GM18868 (cell line): Measurements from ENCODE around the gene WSCD2.

Experiments used
- ATAC-seq: cut with Tn5 transposase; IDR thresholded peaks from one replicate; pipeline ENCODE4 v1.9.1; 2021; ENCODE audit warnings: mild to moderate bottlenecking, moderate library complexity; ENCODE audit not compliant: unreplicated experiment

WSCD2 gene

DNA sequence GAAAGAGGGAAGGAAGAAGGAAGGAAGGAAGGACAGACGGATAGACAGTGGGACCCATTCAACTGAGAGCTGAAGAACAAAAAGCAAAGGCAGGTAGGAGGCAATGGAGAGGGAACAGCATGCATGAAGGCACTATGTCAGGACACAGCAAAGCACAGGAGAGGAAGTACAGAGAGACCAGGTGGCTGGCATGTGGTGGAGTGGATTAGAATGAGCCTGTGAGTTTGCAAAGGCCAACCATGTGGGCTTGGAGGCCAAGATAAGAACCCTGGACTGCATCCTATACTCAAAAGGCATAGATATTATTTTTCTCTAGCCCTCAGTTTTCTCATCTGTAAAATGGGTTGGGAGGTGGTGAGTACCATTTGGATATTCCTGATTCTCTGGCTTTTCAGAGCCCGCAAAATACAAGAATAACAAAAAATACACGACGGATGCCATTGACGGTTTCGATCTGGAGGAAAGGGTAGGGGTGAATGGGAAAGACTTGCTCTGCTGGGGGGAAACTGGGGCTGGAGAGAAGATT is 102.9 kb downstream of the WSCD2 start:
- no peak for ATAC-seq

DNA sequence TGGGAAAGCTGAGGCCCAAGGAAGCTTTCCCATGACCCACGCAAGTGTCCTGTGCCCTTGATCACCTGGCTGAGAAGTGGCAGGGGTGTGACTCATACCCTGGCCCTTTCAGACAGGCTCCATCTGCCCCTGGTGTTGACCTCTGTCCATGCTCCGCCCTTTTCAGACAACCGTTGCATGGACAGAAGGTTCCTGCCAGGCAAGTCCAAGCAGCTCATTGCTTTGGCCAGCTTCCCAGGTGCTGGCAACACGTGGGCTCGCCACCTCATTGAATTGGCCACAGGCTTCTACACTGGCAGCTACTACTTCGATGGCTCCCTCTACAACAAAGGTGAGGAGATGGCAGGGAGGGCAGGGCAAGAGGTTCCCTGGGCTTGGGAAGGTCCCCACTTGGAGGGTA is 103.5 kb downstream of the WSCD2 start:
- ATAC-seq: no peak

DNA sequence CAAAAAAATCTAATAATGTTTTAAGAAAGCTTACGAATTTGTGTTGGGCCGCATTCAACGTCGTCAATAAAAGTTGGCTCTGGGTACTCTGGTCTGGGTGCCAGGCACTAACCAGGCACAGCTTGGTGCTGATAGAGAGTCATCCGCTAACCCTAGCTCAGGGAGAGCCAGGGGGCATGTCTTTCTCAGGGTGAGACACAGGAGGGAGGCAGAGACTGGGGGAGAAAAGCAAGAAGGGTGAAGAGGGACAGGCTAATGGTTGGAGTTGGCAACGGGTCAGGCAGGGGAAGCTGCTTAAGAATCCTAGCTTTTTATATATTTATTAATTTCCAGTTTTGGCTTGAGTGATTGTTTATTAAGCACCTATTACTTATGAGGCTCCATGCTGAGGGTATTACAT is 105.1 kb downstream of the WSCD2 start:
- no peak for ATAC-seq

DNA sequence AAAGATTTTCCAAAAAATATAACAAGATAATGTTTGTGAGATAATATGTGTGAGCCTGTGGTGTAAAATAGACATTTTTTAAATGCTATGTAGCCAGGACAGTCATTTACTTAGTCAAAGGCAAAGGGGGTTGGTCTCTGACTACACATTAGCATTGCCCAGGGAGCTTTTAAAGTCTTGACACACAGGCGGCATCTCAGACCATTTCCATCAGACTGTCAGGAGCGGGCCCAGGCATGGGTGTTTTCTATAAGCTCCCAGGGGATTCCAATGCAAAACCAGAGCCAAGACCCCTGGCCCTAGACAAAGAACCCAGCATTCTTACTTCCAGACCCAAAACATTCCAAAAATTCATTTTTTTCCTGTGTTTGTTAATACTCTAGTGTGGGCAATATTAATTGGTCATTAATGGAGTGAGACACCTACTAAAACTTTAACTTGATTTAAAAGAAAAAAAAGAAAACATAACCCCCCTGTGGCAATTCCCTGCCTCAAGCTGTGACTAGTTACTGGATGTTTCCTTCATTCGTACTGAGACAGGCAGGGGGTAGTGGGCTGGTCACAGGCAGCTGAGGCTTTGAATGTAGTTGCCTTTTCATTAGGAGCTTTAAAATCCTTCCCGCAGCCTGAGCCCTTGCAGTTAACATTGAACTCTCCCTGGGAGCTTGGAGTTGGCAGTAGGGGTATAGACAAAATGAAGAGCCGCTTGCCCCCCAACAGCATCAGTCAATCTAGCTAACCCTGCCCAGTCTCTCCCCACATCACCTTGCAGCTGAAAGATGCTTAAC is 106.3 kb downstream of the WSCD2 start:
- ATAC-seq: no peak

DNA sequence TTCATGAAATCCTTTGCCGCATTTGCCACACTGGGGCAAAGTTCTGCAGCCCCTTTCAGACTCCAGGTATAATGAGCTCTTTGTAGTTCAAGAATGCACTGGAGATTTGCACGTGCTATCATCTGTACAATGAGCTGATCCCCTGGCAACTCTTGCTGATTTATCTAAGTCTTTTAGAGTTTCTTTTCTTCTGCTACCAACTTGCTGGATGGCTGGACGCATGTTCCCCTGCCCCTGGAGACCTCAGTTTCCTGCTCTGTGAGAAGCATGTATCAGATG is 106.8 kb downstream of the WSCD2 start:
- ATAC-seq: no peak

DNA sequence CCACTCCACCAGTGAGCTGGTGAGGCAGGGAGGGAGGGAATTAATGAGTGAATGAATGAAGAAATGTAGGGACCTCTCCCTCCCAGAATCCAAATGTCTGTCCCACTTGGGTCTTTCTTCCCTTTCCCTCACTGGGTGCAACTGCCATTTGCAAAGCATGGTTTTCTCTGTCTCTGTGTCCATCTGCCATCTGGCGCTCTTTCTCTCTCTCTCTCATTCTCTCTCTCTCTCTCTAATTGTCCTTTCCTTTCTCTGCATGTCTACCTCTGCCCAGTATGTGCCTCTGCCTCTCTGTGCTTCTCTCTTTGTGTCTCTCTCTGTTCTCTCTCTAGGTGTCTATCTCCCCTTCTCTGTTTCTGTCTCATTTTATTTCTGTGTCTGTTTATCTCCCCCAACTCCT is 107.3 kb downstream of the WSCD2 start:
- ATAC-seq: no peak

DNA sequence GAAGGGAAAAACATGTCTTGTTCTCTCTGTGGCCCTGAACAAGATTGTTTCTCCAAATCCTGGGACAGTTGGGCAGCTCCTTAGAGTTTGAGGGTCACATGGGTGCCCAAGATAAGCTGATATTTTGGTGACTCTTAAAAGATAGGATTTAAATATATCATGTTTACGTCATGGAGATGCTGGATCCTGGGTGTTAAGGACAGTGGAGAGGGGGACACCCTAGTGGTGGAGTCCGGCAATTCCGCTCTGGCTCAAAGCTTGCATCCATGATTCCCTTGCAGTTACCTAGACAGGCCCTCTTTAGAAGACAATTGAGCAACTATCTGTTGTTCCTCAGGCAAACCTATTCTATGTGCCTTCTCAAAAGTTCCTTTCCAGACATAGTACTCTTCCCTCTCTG is 108.2 kb downstream of the WSCD2 start:
- no peak for ATAC-seq

DNA sequence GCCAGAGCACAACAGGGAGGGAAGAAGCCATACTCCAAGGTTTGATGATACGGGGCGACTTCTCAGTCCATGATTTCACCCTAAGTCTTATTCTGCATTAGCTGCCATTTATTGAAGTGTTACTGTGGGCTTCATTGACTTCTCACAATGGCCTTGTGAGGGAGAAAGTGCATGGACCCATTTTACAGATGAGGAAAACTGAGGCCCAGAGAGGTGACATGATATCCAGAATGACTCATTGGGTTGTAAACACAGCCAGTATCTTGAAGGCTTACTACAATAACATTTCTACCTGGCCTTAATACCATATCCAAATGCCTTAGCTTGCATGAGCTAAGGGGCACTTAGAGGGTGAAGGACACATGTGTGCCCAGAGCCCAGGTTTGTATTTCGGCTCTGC is 109.4 kb downstream of the WSCD2 start:
- no peak for ATAC-seq

DNA sequence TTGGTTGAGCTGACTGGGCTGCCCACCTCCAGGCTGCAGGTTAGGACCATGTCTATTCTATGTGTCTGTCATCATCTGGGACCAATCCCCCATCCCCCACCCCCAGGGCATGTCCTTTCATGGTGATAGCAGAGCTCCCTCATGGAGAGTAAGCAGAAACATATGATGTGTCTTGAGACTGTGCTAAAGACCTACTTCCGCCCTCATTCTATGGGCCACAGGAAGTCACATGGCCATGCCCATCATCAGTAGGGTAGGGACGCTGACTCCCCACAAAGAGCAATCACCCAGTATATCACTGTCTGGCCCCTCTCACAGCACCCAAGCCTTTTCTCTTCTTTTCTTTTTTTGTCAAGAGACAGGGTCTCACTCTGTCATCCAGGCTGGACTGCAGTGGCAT is 110.3 kb downstream of the WSCD2 start:
- ATAC-seq: no peak

DNA sequence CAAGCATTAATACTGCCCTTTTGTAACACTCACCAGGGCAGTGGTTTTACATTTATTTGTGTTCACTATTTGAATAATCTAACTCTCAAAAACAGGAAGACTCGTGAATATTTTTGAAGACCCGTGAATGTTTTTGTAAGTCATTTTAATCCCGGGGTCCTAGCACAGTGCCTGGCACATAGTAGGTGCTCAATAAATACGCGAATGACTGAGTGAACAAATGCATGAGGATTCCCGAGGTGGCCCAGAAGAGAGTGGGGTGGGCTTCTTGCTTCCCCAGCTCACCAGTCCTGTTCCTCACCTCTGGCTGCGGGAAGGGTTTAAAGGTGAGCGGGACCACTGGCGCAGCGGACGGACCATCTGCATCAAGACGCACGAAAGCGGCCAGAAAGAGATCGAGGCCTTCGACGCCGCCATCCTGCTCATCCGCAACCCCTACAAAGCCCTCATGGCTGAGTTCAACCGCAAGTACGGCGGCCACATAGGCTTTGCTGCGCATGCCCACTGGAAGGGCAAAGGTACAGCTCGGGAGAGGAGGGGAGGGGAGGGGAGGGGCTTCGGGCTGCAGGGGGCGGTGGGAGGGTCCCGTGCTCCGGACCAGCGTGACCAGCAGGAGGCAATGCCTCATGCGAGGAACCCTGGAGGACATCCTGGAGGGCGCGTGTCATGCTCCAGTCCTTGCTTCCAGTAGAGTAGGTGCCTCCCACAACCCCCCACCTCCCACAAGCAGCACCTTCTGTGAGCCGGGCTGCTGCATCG is 111.1 kb downstream of the WSCD2 start:
- ATAC-seq: no peak

DNA sequence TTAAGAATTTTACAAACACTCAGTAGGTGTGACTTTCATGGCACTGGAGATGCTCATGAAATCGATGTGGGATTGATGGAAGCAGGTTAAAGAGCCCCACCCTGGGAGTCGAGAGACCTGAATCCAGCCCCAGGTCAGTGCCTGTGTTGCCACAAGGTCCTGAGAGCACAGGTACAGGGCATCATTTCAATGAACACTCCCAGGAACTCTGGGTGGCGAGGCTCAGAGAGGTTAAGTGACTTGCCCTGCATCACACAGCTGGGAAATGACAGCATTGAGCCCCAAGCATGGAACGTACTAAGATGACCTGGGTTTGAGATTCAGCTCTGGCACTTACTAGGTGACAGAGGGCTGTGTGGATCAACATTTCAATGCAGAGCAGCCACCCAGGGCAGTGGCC is 111.8 kb downstream of the WSCD2 start:
- no peak for ATAC-seq

DNA sequence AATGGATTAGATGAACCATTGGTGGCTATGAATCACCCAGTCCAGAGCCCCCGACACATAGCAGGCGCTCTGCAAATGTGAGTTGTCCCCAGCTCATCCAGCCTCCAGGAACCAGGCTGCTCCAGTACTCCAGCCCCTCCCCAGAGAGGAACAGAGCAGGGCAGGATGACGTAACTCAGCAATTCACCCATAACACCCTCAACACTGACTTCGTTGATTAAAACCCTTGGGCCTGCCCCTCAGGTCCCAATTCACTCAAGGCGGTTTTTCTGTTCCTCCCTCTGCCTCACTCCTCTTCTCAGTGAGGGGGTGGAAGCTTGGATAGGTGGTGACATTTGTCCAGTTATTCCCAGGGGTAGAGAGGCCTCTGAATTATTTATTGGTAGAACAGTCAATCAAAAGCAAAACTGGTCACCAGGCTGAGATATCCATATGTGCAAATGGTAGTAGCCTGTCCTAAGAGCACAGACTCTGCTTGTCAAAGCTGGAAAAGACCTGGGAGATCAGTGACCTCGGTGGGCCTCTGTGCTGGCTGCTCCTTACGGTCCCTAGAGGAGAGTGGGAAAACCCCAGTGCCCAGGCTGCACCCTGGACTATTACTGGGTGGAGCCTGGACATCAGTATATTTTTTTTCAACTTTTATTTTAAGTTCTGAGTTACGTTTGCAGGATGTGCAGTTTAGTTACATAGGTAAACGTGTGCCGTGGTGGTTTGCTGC is 113.1 kb downstream of the WSCD2 start:
- ATAC-seq: no peak

DNA sequence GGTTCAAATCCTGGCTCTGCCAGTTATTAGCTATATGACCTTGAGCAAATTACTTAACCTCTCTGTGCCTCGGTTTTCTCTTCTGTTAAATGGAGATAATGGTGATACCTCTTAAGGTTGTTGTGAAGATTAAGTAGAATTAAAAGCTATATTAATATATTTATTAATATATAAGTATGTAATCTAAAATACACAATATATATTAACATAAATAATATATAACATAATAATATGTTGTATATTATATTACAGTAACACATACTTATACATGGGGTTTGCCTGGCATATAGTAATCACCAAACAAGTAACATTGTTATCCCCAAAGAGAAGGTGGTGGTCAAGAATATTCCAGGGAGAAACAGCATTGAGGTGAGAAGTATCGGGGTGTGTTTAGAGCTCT is 118.0 kb downstream of the WSCD2 start:
- ATAC-seq: no peak

DNA sequence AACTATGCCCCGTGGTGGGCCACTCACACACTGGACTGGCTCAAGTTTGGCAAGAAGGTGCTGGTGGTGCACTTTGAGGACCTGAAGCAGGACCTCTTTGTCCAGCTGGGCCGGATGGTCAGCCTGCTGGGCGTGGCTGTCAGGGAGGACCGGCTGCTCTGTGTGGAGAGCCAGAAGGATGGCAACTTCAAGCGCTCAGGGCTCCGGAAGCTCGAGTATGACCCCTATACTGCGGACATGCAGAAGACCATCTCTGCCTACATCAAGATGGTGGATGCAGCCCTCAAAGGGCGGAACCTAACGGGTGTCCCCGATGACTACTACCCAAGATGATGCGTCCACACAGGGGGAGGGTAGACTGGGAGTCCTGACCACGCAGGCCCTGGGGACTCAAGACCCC is 118.9 kb downstream of the WSCD2 start:
- no peak for ATAC-seq

DNA sequence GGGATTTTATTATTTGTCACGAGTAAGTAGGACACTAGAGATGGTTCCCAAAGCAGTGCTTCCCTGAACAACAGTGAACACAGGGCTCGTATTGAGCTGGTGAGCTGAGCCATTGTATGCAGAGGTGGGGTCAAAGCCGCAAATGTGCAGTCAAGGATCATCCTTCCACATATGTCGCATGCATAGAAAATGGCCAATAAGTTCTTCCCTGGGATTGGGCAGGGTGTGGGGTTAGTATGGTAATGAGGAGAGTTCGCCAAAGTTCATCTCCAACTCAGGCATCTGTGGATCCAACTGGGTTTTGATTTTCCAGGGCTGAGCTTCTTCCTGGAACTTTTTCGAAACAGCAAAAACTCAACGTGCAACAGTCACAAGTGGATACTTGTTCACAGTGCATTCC is 123.4 kb downstream of the WSCD2 start:
- ATAC-seq: no peak

DNA sequence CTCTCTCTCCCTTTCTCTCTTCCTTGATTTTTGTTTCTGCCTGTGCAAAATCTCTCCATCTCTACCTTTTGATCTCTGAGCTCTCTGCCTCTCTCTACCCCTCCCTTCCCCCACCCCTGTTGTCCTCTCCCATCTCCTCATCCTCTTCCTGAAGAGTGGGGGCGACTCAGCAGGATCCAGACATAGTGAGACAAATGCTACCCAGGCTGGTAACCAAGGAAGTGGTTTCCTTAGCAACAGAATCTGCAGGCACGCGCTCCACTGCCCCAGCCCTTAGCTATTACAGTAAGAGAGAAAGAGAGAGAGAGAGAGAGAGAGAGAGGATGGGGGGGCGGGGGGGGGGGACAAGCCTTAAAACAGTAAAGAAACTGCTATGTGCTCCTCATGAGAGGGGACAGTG is 124.5 kb downstream of the WSCD2 start:
- no peak for ATAC-seq

DNA sequence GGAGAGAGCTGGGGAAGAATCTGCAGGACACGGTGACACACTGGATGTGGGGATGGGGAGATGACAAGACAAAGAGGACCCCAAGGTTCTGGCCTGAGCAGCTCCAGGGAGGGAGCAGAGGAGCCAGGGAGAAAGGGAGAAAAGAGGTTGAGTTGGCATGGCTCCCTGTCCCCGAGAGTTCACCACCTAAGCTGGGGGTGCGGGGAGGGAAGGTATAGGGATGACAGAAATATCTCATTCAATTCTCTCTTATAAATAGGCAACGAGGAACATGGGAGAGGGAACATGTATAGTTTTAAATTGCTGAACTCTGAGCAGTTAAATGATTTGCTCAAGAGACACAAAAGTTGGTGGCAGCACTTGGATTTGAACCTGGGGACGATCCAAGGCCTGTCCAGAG is 124.9 kb downstream of the WSCD2 start:
- no peak for ATAC-seq

DNA sequence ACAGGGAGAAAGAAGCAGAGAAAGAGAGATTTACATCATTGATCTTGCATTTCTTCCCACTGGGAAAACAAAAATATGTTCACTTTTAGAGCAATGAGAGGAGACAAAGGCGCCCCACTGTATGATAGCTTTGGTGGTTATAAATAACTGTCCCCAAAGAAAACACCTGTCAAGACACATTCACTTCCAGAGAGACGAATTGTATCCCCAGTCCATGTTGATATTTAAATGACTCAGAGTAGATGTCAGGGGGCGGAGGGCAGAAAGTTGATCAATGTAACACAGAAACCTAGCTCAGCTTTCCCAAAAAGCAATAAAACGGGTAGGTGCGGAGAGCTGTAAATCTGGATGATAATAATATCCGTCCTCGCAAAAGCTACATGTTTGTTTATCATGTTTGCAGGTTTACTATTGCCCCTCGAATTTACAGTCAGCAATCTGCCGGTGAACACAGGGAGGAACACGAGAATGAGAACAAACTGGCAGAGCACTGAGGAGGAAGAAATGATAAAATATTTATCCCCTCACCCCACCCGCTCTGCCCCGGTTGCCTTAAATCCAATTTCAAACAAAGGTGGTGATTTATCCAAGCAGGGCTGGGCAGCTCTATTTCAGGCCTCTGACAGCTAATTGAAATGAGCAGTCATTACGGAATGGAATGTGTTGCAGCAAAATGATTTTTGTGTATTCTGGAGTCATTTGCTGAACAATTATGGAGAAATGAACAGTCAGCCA is 125.6 kb downstream of the WSCD2 start:
- ATAC-seq: no peak

DNA sequence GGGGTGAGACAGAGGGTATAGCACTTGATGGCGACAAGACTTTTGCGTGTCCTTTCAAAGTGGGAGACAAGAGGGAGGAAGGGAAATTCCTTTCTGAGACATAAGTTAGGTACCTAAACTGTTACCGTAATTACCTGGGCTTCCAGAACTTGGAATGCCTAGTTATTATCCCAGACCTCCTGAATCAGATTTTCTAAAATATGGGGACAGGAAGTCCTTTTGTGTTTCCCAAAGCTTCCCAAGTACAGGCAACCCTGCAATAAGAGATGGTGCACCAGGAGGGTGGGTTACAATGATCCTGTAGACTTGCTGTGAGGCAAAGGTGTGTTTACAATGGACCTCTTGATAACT is 126.1 kb downstream of the WSCD2 start:
- no peak for ATAC-seq

DNA sequence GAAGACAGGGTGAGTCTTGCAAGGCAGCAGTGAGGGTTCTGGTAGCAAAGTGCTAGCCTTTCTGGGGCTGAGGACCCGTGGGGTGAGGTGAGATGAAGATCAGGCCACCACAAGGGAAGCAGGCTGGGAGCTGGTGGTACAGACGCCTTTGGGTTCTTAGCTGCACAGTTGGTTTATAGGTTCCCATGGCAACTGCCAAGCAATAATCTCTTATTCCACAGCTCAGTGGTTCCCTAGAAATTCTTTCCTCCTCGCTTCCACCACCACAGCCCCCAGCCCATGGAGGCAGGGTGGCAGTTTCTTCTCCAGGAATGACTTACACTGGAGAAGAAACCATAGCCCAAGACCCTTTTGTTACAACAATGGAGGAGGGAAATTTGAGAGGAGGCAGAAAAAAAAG is 127.9 kb downstream of the WSCD2 start:
- ATAC-seq: no peak

DNA sequence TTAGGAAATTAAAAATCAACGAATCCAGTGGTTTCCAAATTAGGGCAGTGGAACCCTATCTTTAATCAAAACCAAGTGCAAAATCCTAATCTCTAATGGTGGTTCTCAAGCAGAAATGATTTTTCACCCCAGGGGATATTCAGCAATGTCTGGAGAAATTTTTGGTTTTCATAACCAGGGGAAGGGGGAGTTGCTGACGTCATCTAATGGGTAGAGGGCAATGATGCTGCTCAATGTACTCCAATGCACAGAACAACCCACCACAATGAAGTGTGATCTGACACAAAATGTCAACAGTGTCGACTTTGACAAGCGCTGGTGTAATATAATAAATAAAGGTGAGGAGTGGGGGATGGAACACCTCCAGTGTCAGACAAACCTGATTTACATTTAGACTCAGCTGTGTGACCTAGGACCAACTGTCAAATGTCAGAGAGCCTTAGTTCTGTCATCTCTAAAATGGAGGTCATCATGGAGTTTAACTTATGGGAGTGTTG is 128.6 kb downstream of the WSCD2 start:
- no peak for ATAC-seq
